Cerebellar nuclear complex (tissue), 1 donor: ENCODE data around the gene PVALB.

Experiments
- DNase-seq, 2 experiments: peaks; one replicate each; lab custom pipeline; 2025; lab: John Stamatoyannopoulos, UW

PVALB gene

GRCh38 chr22:36772451-36772850 lies 44.4 kb downstream of the PVALB start:
- no peak for DNase-seq

DNA sequence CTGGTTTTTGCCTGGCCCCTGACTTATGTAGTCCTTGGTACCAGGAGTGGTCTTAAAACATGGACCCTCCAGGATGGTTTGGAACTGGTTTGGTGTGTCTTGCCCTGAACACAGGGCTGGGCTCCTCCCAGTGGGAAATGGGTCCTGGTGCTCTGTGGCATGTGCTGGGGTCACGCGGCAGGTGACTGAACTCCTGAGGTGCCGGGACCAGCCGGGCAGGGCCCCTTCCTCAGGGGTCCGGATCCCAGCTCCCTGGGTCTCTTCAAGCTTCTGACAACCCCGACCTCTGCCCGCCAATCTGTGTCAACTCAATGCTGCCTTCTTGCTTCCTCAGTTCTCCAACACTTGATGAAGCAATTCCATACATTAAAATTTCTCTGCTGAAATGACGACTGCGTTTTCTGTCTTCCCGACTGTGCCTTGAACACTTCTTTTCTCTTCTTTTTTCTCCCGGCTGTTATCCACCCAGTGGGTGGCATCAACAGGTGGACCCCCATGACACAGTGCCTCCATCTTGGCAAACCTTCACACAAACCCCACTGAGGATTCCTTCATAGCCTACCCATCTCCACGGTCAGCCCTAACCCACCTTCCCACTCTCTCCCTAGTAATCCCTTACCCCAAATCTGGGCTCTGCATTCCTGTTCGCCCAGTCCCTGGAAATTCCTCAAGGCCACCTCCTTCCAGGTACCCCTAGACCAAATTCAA lies 45.3 kb downstream of the PVALB start:
- no peak for DNase-seq

- no peak for DNase-seq
These were observed 46.2 kb downstream of the PVALB start for GRCh38 chr22:36770513-36771231.

GRCh38 chr22:36769541-36770512 lies 47.0 kb downstream of the PVALB start:
- DNase-seq, result no peak

DNA sequence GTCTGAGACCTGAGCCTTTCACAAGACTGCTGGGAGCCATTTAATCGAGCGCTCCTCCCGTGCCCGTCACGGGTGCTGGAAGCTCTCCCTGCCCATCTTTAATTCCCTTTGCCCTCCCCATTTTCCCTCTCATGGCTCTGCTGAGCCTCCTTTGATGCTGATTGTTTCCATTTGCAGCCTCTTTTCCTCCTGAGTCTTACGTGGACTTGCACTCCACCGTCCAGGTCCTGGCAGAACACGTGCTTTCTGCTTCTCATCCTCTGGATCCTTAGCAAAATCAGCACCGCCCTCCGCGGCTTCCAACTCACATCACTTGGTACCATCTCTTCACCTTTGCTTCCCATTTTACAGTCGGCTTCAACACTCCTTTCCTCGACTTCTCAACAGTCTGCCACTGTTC lies 48.2 kb downstream of the PVALB start:
- DNase-seq, result no peak

DNA sequence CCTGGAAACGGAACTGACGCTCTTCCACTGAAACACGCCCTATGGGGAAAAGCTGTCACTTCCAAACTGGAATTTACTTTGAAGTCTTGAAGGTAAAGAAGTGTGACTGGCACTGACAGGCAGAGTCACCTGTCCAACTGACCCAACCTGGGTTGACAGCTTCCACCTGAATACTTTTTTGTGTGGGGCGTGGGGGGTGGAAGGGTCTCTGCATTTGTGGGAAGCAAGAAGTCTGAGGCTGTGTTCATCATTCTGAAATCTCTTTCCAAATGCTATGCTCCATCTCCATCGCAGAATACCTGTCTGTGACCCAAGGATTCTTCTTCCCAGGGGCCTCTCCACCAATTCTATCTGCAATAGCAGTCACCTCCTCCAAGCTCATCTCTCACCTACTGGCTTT lies 48.7 kb downstream of the PVALB start:
- DNase-seq, result no peak

- DNase-seq, result no peak
These were observed 49.6 kb downstream of the PVALB start for GRCh38 chr22:36767035-36767775.

DNA sequence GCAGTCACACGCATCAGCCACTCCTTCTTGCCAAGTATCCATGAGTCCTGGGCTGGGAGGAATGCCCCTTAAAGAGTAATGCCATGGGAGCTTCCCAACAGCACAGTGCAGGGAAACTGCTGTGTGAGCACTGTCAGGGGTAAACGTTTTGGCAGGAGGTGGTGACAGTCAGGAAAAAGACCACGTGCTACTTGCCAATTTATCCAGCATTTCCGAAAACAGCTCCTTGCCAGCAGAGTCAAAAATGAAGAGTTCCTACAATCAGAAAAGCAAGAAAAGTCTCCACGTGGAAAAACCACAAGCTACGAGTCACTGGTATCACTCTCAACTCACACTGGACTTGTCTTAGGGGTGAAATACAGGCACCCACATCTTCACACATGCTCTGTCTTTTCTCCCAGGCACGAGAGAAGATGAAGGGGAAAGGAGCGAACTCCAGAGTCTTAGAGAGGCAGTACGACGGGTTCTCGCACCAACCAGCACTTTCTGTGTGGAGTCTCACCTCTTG lies 50.8 kb downstream of the PVALB start:
- no peak for DNase-seq

DNA sequence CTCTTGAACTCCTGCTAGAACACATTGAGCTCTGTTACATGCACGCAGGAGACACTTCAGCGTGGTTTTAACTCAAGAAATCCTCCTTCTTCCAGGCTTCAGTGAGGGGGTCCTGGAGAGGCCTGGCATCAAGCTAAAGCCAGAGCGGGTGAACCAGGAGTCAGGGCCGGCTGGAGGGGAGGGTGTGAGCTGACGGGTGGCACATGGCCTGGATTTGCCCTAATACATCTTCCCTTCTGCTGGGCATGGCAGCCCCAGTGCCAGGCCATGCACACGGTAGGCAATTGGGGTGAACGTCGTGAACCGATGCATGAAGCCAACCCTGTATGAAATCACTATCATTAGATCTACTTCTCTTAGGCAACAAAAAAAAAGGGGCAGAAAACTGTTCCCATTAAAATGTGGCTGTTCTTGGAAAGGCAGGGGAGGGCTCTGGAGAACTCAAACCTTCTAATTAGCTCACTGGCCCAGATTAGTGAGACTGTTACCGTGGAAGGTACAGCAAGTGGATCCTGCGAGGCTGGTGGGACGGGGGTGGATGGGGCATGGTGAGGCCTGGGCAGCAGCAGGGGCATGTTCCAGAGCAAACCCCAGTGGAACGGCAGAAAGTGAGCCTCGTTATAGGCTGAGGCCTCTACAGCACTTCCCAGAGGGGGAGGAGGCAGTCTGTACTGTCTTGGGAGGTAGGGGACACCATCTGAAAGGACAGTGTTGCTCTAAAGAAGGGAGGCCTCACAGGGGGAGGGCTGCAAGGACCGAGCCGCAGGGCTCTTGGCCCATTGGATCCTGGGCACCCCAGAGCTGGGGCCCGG lies 51.5 kb downstream of the PVALB start:
- no peak for DNase-seq

GRCh38 chr22:36764641-36765040 lies 52.2 kb downstream of the PVALB start:
- no peak for DNase-seq

GRCh38 chr22:36764060-36764459 lies 52.8 kb downstream of the PVALB start:
- DNase-seq, result no peak

DNA sequence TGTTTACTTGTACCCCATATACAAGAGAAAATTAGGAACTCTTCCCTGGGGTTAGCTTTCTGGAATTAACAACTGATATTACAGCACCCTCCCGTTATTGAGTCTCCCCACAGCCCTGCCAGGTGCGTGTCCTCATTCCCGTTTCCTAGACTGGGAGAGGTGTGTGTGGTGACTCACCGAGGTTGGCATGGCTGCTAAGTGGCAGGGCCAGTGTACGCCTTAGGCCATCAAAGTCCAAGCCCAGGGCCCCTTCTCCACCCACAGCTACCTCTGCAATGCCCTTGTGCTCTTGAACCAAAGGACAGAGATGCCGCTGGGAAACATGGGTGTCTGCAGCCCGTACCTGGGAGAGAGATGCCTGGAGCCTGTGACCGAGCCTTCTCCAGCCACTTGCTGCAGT lies 53.3 kb downstream of the PVALB start:
- DNase-seq, result no peak

DNA sequence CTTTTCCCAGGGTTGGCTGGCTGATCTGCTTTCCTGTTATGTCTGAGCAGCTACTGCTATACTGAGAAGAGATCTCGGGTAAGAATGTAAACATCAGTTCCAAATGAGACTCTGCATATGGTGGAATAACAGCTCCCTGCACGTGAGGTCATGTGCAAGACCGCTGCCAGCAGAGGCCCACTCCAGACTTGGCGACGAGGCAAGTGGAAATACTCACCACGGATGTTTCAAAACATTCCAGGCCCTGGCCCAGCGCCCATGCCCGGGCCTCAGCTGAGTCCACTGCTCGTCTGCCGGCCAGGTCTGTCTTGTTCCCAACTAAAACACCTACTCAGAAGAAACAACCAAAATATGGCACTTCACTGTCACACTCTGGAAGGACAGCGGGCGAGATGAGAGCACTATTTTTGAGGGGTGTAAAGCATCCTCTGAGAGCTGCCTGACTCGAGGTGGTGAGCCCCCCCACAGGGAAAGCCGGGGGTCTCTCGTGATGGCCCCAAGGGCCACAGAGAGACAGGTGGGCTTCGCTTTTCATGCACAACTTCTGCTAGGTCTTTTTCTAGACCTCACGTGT lies 54.1 kb downstream of the PVALB start:
- DNase-seq, result no peak

DNA sequence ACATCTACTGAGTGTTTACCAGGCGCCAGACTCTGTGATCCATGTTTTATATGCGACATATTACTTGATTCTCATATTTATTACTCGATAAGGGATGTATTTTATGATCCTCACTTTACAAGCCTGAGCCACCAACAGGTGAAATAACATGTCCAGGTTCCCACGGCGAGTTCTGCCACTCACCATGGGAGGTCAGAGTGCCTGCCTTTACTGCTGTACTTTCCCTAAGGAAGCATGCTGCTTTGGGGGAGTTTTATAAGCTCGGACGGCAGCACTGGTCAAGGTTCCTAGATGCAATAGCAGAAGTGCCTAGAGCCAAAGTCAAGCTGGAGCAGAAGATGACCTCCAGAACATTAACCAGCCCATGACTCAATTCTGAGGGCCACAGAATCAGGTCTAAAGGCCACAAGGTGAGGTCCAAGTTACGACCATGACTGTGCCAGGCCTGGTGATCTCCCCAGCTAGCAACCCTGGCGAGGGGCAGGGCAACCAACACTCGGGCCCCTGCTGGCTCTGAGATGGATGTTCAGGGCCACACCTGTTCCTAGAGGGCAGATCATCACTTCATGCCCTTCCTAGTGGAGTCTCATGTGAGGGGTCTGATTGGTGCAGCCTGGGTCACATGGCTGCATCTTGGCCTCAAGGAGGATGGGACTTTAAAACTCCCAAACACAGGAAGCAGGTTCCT lies 55.1 kb downstream of the PVALB start:
- DNase-seq, result no peak

GRCh38 chr22:36760786-36761185 lies 56.0 kb downstream of the PVALB start:
- no peak for DNase-seq

- no peak for DNase-seq
These were observed 57.2 kb downstream of the PVALB start for GRCh38 chr22:36759481-36760159.

DNA sequence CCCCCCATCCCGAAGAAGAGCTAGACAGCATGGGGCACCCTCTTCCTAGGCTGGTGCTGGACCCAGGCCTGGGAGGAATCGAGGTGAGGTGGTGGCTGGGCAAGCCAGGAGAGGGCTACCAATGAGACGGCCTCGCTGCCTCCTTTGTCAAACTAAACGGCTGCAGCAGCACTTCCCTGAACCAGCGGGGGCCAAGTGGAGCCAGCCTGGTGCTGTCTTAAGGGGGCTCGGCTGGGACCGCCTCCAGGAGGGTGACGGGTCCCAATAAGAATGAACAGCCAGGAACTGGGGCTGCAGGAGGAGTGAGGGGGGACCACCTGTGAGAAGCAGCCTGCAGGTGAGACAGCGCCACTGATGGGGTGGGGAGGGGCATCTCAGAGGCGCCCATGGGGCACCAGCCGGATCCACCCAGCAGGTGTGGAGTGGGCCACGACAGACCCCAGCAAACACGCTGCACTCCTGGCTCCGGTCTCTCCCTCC lies 58.0 kb downstream of the PVALB start:
- DNase-seq, result no peak

- DNase-seq, result peak in 1 of 2 experiments; percentile 12
These were observed 59.1 kb downstream of the PVALB start for GRCh38 chr22:36757668-36758211.
